HG02678 (cell line): ENCODE measurements around the gene EIF1AX.
"Not testable (repeated sequence)": the region's sequence is repeated elsewhere in the genome, so short reads cannot be mapped to it uniquely, and the experiment has no call there.

Experiments used
- ATAC-seq: cut with Tn5 transposase; IDR thresholded peaks from one replicate; pipeline ENCODE4 v1.9.1; 2021; ENCODE audit warnings: mild to moderate bottlenecking, moderate library complexity; ENCODE audit not compliant: unreplicated experiment

Gene EIF1AX

GRCh38 chrX:20128670-20129069 is 13.0 kb downstream of the EIF1AX start:
- no peak for ATAC-seq

GRCh38 chrX:20127440-20127839 is 14.2 kb downstream of the EIF1AX start:
- ATAC-seq, result peak; percentile 48

- ATAC-seq, result not testable (repeated sequence)
Measured at GRCh38 chrX:20126833-20127232, 14.8 kb downstream of the EIF1AX start.

- ATAC-seq, result no peak
Measured at GRCh38 chrX:20124964-20125363, 16.7 kb downstream of the EIF1AX start.

GRCh38 chrX:20118065-20118824 is 23.4 kb downstream of the EIF1AX start:
- no peak for ATAC-seq

GRCh38 chrX:20116577-20117240 is 24.9 kb downstream of the EIF1AX start, which contains the start of gene MAP7D2:
Gene MAP7D2 (minus strand): TSS chrX:20116907. CDS start chrX:20116879, 28 bp downstream.
- no peak for ATAC-seq

- no peak for ATAC-seq
Measured at GRCh38 chrX:20116087-20116576, 25.5 kb downstream of the EIF1AX start.

- ATAC-seq, result no peak
Measured at GRCh38 chrX:20112022-20112774, 29.4 kb downstream of the EIF1AX start.

- no peak for ATAC-seq
Measured at GRCh38 chrX:20111271-20111670, 30.4 kb downstream of the EIF1AX start.

- ATAC-seq, result no peak
Measured at GRCh38 chrX:20101934-20102581, 39.6 kb downstream of the EIF1AX start.

GRCh38 chrX:20091499-20091898 is 50.1 kb downstream of the EIF1AX start:
- ATAC-seq, result no peak

GRCh38 chrX:20089845-20090244 is 51.8 kb downstream of the EIF1AX start:
- ATAC-seq, result no peak

- no peak for ATAC-seq
Measured at GRCh38 chrX:20080277-20080676, 61.4 kb downstream of the EIF1AX start.
